AML-193 (cell line): ENCODE results near the gene RBFOX2.
"Not testable (repeated sequence)": the region's sequence is repeated elsewhere in the genome, so short reads cannot be mapped to it uniquely, and the experiment has no call there.

Experiments used
- DNase-seq, 2 experiments: peaks; one replicate each; lab custom pipeline; 2025; lab: John Stamatoyannopoulos, UW

The RBFOX2 gene

DNA sequence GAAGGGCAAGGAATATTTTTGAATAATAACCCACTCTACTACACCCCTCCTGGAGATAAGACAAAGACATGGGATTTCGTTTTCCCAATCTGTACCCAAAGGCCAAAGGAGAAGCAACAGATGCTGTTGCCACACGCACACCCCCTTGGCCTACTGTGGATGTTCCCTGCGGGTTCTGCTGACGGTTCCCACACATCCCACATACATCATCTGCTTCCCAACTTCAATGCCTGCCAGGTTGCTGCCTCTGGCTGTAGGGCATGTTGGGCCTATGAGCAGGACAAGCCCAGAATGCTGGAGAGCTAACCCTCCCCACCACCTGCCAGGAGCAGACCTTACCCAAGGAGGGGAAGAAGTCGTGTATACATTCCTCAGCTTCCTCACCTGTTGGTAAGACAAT lies 13.6 kb upstream of the RBFOX2 start:
- DNase-seq = no peak

- DNase-seq = no peak
Measured at GRCh38 chr22:36039125-36039524, 10.5 kb upstream of the RBFOX2 start.

DNA sequence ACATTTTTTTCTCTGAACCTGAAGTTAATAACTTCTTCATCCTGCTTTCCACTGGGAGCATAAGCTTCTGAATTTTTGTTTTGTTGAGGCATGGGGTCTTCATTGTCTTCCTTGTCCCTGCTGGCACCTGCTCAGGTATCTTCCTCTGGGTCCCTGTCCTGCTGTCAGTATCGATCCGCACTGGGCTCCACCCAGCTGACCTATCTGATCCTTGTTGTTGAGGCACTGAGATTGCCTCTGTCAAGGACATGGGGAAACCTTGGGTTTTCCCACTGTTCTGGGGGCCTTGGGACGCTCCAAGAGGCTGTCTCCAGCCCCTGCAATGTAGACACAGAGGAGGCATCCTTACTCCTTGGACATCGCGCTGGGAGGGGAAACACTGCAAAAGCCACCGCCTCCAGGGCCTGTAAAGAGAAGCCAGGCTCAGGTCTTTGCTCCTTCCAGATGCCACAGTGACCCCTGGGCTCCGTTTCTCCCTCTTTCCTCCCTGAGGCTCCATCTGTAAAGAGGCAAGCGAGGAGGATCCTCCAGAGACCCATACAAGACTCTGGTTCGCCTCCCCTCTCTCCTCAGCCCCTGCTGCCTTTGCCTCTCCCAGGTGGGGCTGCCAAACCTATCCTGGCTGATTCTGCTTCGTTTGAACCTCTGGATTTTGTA lies 8.6 kb upstream of the RBFOX2 start:
- no peak for DNase-seq

GRCh38 chr22:36036167-36036624 lies 7.6 kb upstream of the RBFOX2 start:
- no peak for DNase-seq

DNA sequence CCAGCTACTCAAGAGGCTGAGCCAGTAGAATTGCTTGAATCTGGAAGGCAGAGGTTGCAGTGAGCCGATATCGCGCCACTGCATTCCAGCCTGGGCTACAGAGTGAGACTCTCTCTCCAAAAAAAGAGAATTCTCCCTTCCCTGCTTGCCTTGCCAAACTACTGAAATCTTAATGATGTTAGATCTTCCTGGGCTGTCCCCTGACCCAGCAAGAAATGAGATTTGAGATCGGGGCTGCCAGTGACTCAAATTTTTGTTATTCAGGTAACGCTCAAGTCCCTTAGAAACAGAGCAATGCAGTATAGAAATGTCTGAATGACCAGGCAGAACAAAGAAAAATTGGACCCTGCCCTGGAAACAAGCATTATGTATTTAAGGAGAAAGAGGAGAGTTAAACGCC lies 4.0 kb upstream of the RBFOX2 start:
- DNase-seq = no peak

DNA sequence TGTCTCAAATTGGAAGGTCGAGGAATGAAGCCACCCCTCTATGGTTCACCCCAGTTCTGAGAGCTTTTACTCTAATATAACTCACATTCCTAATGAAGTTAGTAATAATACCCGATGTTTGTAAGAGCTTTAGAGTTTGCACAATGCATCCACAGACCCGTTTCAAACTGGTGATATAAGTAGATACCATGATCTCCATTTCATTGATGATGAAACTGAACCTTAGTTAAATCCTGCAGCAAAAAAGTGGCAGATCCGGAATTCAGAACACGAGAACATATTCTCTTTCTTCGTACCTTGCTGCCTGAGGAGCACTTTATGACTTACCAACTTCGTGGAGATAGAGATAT lies 757 bp upstream of the RBFOX2 start:
- DNase-seq = no peak

DNA sequence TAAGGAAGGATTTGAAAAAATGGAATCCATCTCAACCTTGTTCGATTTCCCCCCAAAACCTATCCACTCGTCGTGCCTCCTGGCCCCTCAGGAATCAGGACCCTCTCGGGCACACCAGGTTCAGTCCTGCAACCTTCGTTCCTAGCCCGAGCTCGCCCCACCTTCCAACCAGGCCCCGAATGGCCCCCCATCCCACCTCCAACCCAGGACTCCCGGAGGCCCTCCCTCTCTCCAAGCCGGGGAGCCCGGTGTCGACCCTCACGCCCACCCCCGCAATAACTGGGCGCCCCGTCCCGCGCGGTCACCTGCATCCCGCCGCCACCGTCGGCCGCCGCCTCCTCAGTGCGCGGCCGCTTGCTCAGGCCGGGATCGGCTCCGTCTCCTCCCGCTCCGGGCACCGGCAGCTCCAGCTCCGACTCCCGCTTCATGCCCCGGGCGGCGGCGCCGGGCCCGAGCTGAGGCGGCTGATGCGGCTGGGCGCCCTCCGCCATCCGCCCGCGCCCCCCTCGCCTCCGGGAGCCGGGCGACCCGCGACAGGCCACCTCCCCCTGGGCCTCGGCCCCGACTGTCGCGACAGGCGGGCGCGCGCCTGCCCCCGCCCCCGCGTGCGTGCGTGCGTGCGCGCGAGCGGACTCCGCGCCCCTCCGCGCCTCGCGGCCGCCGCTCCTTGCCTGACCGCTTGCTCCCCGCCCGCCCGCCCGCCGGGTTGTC lies 534 bp downstream of the RBFOX2 start:
- peak in 1 of 2 experiments; percentile 16 for DNase-seq

DNA sequence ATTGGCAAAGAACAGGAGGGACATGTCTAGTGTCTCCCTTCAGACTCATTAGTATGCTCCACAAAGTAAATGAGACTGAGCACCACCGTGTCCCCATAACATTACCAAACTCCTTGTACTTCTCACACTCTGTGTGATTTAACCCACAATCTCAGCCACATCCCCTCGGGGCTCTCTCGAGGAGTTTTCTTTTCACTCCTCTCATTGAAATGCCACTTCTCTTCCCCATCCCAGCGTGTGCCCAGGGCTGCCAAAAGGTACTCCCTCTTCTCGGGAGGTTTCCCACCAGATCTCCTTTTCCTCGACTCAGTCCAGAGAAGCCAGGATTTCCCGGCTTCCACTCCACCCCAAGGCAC lies 1.1 kb downstream of the RBFOX2 start:
- DNase-seq = no peak

GRCh38 chr22:36026741-36027140 lies 1.9 kb downstream of the RBFOX2 start:
- no peak for DNase-seq

DNA sequence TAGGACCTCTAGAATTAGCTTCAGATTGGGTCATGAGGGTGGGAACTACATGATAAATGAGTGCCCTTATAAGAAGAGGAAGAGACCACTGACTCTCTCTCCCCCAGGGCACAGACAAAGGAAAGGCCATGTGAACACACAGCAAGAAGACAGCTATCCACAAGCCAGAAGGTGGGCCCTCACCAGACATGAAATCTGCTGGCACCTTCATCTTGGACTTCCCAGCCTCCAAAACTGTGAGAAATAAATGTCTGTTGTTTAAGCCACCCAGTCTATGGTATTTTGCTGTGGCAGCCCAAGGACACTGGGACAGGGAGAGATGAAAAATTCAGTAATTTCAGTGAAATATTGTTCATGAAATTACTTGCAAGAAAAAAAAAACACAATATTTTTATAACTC lies 5.9 kb downstream of the RBFOX2 start:
- no peak for DNase-seq

- no peak for DNase-seq
Measured at GRCh38 chr22:36022162-36022561, 6.5 kb downstream of the RBFOX2 start.

- no peak for DNase-seq
Measured at GRCh38 chr22:36021606-36022153, 6.9 kb downstream of the RBFOX2 start.

DNA sequence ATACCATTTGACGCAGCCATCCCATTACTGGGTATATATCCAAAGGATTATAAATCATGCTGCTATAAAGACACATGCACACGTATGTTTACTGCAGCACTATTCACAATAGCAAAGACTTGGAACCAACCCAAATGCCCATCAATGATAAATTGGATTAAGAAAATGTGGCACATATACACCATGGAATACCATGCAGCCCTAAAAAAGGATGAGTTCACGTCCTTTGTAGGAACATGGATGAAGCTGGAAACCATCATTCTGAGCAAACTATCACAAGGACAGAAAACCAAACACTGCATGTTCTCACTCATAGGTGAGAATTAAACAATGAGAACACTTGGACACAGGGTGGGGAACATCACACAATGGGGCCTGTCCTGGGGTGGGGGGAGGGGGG lies 7.8 kb downstream of the RBFOX2 start:
- DNase-seq = not testable (repeated sequence)

- DNase-seq = peak; percentile 48 to 54
Measured at GRCh38 chr22:36017651-36018091, 11.0 kb downstream of the RBFOX2 start.

- DNase-seq = no peak
Measured at GRCh38 chr22:36016684-36017083, 11.9 kb downstream of the RBFOX2 start.

DNA sequence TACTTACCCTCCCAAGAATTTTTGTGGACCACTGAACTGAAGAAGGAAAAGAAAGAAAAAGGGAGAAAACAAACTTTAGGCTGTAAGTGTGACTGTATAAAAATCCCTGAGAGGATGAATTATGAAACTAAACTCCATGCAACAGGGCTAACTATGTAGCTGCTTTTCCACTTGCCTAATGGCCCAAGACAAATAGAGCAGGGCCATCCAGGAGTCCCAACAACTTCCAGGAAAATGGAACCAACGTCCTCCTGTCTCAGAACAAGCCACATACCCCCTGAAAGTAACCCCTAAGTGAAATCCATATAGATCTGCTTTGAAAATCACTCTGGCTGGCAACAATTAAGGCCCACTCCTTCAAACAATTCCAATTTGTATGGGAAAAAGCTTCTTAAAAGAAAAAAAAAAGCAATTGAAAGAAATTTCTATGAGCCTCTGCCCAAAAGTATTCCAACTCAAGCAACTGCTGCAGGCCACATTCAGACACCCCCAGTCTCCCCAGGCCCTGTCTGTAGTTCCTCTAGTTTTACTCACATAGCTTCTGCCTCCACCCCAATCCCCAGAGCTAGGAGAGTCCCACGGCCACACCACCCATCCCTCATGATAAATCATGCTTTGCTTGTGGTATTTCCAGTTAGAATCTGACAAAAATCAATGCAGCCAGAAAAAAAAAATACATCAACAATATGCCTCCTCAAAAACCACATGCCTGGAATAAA lies 12.7 kb downstream of the RBFOX2 start:
- no peak for DNase-seq

- no peak for DNase-seq
Measured at GRCh38 chr22:36015155-36015810, 13.3 kb downstream of the RBFOX2 start.

DNA sequence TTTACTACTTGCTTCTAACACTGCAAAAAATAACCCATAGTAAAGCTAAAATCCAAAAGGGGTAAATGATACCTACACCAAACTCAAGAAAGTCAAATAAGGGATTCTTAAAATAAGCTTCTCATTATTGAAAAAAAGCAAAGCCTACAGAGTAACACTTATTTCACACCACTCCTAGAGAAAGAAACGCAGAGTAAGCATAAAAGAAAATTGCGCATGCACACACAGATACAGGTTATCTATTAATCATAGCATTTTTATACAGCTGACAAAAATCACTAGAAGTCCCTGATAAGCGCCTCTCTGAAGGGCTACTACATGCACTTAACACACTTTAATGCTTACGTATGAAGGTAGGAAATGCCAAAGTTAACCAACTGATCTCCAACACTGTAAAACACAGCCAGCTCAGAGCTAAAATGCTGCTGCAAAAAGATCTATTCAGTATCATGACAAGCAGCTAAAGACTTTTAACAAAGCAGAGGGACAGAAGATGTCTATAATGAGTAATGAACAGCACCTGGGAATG lies 14.0 kb downstream of the RBFOX2 start:
- no peak for DNase-seq

DNA sequence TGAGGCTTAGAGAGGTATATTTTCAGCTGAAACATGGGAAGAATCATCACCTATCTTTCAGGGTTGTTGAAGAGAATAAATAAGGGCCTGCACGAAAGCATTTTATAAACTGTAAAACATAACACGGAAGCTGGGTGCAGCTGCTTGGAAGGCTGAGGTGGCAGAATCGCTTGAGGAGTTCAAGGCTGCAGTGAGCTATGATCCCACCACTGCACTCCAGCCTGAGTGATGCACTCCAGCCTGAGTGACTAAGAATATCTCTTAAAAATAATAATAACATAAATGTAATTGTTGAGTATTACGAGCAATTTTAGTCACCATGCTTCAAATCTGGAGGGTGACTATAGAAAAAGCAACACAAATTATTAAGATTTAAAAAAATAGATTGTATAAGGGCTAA lies 16.3 kb downstream of the RBFOX2 start:
- no peak for DNase-seq

DNA sequence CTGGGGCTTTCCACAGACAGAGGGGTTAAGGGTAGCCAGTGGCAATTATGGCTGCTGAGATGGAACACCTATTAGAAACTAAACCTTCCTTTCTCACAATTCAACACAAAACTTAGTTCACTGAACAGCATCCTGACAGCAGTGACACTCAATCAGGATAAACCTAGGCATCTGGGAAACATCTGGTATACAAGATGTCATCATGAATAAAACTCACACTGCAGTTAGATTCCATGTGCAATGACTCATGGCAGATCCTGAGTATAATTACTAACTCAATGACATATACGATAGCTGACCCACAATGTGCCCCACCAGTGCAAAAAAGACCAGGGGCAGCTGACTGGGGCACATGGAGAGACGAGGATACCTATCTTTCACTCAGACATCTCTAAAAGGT lies 17.7 kb downstream of the RBFOX2 start:
- no peak for DNase-seq

GRCh38 chr22:36010090-36010489 lies 18.5 kb downstream of the RBFOX2 start:
- DNase-seq = no peak

GRCh38 chr22:36009085-36009484 lies 19.5 kb downstream of the RBFOX2 start:
- no peak for DNase-seq
